OCI-LY1 (cell line): Measurements from ENCODE around the gene TMEM132A.

Source experiments
- EZH2 ChIP-seq: fragments of 200-600 bp; sonication (generic), shearing (Covaris generic); IDR thresholded peaks from 2 replicates; pipeline ENCODE4 v1.8.0; 2017; ENCODE audit warnings: borderline replicate concordance, mixed run types, mild to moderate bottlenecking, antibody characterized with exemption, low read length, moderate library complexity, mixed read lengths
- TF ChIP-seq, protein P1 (sequence below): fragments of 200-600 bp; sonication (generic), shearing (Covaris generic); IDR thresholded peaks from 2 replicates; pipeline ENCODE4 v1.5.1; 2017; ENCODE audit warnings: mild to moderate bottlenecking, antibody characterized with exemption, low read length, moderate library complexity, mixed read lengths

DNA sequence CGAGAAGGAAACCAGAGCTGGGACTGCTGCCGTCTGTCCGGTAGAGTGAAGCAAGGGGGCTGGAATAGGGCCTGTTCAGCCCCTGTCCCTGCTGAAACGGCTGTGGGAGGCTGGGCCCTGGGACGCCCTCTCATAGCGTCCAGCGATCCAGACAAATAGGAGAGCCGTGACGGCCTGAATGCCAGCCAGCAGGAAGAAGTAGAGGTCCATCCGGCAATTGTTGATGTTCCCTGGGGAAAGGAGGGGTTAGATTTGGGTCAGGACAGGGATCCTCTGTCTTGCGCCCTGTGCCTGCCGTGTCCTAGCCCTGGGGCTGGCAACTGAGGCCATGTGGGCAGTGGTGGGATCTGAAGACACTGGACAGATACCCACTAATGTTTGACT, 12.9 kb downstream of the TMEM132A start:
- TF ChIP-seq, protein P1, sequence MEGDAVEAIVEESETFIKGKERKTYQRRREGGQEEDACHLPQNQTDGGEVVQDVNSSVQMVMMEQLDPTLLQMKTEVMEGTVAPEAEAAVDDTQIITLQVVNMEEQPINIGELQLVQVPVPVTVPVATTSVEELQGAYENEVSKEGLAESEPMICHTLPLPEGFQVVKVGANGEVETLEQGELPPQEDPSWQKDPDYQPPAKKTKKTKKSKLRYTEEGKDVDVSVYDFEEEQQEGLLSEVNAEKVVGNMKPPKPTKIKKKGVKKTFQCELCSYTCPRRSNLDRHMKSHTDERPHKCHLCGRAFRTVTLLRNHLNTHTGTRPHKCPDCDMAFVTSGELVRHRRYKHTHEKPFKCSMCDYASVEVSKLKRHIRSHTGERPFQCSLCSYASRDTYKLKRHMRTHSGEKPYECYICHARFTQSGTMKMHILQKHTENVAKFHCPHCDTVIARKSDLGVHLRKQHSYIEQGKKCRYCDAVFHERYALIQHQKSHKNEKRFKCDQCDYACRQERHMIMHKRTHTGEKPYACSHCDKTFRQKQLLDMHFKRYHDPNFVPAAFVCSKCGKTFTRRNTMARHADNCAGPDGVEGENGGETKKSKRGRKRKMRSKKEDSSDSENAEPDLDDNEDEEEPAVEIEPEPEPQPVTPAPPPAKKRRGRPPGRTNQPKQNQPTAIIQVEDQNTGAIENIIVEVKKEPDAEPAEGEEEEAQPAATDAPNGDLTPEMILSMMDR, result no peak
- TF ChIP-seq EZH2, result no peak
